ENCODE results near the gene HEATR5B. TPM values are rescaled to one million over a fixed set of nuclear protein-coding genes. Genes with fewer than 3 reads are reported as not detected.
A peak's percentile ranks its signal among the peaks of the same experiment; 100 is the strongest.

HEATR5B gene
- total RNA-seq, 4 donors from 2014 or later = 32.2 to 48.7 (median 39.4) TPM

- TF ChIP-seq CTCF (IDR thresholded peaks at IDR 0.05) (no peak), POLR2A (IDR thresholded peaks at IDR 0.05) (no peak)
- H3K27ac ChIP-seq = no peak overlapping the region
- DNase-seq = no peak
- H3K4me1 ChIP-seq = no peaks in the 10 kb centered on the region
- no peaks in the 10 kb centered on the region for H3K9me3 ChIP-seq
- H3K27me3 ChIP-seq = no peaks in the 10 kb centered on the region
- no peak overlapping the region for H3K4me3 ChIP-seq
- H3K36me3 ChIP-seq = no peaks in the 10 kb centered on the region
These were observed 112.2 kb downstream of the HEATR5B start for GRCh38 chr2:36971990-36972389.

GRCh38 chr2:36967236-36967876 is 116.8 kb downstream of the HEATR5B start:
- TF ChIP-seq CTCF (IDR thresholded peaks at IDR 0.05) (no peak), POLR2A (IDR thresholded peaks at IDR 0.05) (no peak)
- Histone ChIP-seq H3K4me1 (peaks cover 0 to 9% (median 5%) of the 10 kb centered on the region in 4 donors), H3K4me3 (peak overlapping the region; percentile 56 to 99 (median 90)), H3K9me3 (no peaks in the 10 kb centered on the region), H3K36me3 (no peaks in the 10 kb centered on the region), H3K27me3 (no peaks in the 10 kb centered on the region), H3K27ac (peak overlapping the region; percentile 86 to 95 (median 94))
- peak in 1 of 3 donors; percentile 63 for DNase-seq

- Histone ChIP-seq H3K4me1 (peaks cover 0 to 9% (median 5%) of the 10 kb centered on the region in 4 donors), H3K4me3 (peak within 1 kb of the TSS; percentile 71 to 99 (median 90)), H3K9me3 (no peaks in the 10 kb centered on the region), H3K27ac (peak within 1 kb of the TSS; percentile 86 to 95 (median 94)), H3K27me3 (no peaks in the 10 kb centered on the region), H3K36me3 (no peaks in the 10 kb centered on the region)
- peak in 2 of 6 experiments; percentile 1 to 6 for TF ChIP-seq CTCF (IDR thresholded peaks at IDR 0.05)
- peak; percentile 77 to 82 for TF ChIP-seq POLR2A (IDR thresholded peaks at IDR 0.05)
- peak; percentile 96 to 99 (median 99) for DNase-seq
These were observed 117.6 kb downstream of the HEATR5B start, which contains the start of gene STRN for GRCh38 chr2:36966370-36967235. TSS of gene STRN (minus strand) at chr2:36966536. CDS start at chr2:36966463, 73 bp downstream.

- Histone ChIP-seq H3K27ac (peak overlapping the region; percentile 78 to 95 (median 94)), H3K9me3 (no peaks in the 10 kb centered on the region), H3K36me3 (no peaks in the 10 kb centered on the region), H3K27me3 (no peaks in the 10 kb centered on the region), H3K4me3 (peak overlapping the region; percentile 71 to 99 (median 90)), H3K4me1 (peaks cover 0 to 9% (median 5%) of the 10 kb centered on the region in 4 donors)
- TF ChIP-seq CTCF (IDR thresholded peaks at IDR 0.05) (no peak), POLR2A (IDR thresholded peaks at IDR 0.05) (no peak)
- DNase-seq = peak in 2 of 3 donors; percentile 48 to 67
These were observed 118.3 kb downstream of the HEATR5B start for GRCh38 chr2:36965751-36966369.

- H3K4me3 ChIP-seq = peak overlapping the region; percentile 71 to 99 (median 90)
- no peak for DNase-seq
- TF ChIP-seq CTCF (IDR thresholded peaks at IDR 0.05) = no peak
These were observed 119.0 kb downstream of the HEATR5B start for GRCh38 chr2:36965206-36965605.

More at GRCh38 chr2:36965206-36965605, 119.0 kb downstream of the HEATR5B start:
- no peaks in the 10 kb centered on the region for H3K27me3 ChIP-seq
- H3K9me3 ChIP-seq = no peaks in the 10 kb centered on the region
- no peaks in the 10 kb centered on the region for H3K36me3 ChIP-seq
- peaks cover 0 to 9% (median 5%) of the 10 kb centered on the region in 4 donors for H3K4me1 ChIP-seq
- peak overlapping the region in 2 of 4 donors; percentile 93 to 94 for H3K27ac ChIP-seq
